NCI-H524 treated with DMSO at 0.1 percent for 48 hours (cell line): Measurements from ENCODE around the gene ZNRD2.

Source experiments
- DNase-seq: peaks from one replicate; lab custom pipeline; 2025; lab: John Stamatoyannopoulos, UW

Gene ZNRD2

DNA sequence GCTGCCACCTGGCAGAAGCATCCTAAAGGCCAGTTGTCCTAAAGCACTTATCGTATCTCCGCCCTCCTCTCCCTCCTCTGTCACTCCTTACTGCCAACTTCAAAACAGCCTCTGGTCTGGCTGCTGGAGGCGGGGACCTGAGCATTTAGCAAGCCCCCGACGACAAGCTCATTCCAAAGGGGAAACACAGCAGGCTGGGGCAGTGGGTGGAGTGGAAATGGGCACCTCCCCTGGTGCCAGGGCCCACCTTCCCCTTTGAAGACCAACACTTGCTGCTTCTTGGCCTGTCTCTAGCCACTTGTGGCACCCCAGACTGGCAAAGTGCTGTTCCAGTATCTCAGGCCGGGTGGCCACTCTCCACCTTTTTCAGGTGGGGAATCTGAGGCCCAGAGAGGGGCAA lies 40.1 kb downstream of the ZNRD2 start:
- DNase-seq: no peak

- no peak for DNase-seq
Observed at GRCh38 chr11:65611028-65611757, 40.9 kb downstream of the ZNRD2 start.

DNA sequence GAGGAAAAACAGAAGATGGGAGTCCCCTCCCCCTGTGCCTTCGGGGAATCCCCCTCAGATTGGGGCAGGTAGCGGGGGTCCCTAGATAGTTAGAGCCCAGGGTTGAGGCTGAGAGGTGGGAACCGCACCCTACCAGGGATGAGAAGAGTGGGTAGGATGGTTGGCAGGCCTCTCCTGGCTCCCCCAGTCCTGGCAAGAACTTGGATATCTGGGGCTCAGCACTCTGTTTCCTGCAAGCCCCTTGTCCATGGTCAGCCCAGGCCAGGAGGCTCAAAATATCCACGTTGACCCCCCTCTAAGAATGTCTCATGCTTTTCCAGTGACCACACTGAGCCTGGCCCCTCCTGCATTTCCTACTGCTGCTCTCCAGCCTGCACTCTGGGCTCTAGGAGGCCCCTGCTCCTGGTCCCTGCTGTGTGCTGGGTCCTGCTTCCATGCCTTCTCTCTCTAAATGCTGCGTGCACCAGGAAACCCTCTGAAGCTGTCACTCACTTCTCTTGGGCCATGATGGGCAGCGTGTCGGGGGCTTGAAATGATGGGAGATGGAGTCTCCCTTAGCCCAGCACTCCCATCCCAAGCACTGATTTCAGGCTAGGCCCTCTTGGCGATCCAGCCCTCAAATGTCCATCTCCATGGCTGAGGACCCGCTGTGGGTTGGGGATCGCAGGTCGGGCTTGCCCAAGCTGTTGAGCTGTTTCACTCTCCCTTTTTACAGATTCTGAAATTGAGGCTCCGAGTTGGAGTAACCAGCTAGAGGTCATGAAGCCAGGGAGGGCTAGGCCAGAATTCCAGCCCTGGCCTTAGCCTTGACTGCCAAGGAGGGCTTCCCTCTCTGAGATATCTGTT lies 41.7 kb downstream of the ZNRD2 start:
- no peak for DNase-seq

- no peak for DNase-seq
Observed at GRCh38 chr11:65612691-65613090, 42.4 kb downstream of the ZNRD2 start.

- DNase-seq: no peak
Observed at GRCh38 chr11:65613091-65613928, 43.0 kb downstream of the ZNRD2 start.

DNA sequence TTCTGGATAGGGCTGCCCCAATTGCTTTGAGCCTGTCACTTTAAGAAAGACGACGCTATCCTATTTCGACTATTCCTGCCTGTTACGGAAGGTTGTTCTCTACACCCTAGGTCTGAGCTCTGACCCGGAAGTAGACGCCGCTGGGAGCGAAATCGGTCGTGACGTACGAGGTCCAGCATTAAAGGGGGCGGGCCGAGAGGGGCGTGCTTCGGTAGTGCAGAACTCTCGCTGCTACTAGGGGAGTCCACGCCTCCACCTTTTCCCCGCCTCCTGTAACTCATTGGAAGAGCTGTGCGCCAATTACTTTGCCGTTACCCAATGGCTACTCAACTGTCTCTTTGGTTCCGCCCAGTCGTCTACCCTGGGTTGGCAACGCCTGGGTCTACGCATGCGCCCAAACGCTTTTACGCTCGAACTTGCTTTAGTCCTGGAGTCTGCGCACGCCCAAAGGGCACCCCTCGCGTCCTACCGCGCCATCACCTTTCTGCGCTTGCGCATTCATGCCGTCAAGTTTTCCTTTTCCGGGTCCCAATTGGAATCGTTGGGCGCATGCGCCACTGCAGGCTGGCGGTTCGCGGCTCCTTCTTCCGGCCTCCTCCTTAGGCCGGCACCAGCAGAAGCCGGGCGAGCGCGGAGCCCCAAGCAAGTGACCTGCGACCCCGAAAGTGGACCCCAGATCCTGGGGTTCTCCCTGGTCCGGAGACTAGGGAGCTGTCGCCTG lies 45.1 kb downstream of the ZNRD2 start, which contains the start of gene PCNX3:
Gene PCNX3, plus strand, starts transcription at position 548 of the 721 bp plus-strand sequence. CDS start 536 bp downstream, outside the sequence.
- DNase-seq: peak; percentile 98

DNA sequence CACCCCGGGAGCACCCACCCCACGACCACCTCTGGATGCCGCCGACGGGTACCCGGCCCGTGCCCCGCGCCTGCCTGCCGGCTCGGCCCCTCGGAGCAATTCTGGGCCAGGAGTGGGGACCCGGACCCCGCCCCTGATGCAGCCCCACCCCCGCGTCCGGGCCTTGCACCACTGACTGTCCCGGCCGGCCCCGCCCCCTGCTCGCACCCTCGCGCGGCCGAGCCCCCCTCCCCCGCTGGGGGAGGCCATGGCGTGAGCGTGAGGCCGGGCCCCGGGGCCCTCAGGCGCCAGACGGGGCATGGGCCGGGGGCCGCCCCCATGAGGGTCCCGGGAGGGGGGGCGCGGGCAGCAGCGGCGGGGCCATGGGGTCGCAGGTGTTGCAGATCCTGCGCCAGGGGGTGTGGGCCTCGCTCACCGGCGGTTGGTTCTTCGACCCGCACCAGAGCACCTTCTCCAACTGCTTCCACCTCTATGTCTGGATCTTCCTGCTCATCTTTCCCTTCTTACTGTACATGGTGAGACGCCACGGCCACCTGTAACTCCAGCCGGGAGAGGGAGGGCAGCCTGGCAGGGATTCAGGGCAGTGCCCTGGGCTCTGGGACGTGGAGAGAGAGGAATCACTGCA lies 45.8 kb downstream of the ZNRD2 start:
- DNase-seq: no peak

DNA sequence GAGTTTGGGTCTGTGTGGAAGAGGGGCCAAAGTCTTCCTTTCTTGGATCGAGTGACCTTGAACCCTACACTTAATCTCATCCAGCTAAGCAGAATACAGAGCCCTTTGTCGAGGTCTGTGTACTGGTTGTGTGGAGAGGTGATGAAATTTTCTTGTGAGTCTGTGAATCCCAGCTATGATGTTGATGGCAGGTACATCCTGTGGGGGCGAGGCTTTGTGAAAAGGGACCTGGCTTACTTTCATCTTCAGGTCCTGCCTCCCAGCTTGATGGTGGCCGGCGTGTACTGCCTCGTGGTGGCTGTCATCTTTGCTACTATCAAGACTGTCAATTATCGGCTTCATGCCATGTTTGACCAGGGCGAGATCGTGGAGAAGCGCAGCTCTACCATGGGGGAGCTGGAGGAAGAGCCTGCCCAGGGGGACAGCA lies 46.3 kb downstream of the ZNRD2 start:
- DNase-seq: no peak

- DNase-seq: no peak
Observed at GRCh38 chr11:65617136-65617850, 47.0 kb downstream of the ZNRD2 start.

DNA sequence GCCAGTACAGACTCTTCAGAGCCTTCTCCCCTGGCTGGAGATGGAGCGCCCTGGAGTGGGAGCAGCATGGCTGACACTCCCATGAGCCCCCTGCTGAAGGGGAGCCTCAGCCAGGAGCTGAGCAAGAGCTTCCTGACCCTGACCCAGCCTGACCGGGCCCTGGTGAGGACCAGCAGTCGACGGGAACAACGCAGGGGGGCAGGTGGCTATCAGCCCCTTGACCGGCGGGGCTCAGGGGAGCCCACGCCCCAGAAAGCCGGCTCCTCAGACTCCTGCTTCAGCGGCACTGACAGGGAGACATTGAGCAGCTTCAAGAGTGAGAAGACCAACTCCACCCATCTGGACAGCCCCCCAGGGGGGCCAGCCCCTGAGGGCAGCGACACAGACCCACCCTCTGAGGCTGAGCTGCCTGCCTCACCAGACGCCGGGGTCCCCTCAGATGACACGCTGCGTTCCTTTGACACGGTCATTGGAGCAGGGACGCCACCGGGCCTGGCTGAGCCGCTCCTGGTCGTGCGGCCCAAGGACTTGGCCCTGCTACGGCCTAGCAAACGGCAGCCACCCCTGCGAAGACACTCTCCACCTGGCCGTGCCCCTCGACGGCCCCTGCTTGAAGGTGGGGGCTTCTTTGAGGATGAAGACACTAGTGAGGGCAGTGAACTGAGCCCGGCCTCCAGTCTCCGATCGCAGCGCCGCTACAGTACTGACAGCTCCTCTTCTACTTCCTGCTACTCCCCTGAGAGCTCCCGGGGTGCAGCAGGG lies 47.9 kb downstream of the ZNRD2 start:
- no peak for DNase-seq

DNA sequence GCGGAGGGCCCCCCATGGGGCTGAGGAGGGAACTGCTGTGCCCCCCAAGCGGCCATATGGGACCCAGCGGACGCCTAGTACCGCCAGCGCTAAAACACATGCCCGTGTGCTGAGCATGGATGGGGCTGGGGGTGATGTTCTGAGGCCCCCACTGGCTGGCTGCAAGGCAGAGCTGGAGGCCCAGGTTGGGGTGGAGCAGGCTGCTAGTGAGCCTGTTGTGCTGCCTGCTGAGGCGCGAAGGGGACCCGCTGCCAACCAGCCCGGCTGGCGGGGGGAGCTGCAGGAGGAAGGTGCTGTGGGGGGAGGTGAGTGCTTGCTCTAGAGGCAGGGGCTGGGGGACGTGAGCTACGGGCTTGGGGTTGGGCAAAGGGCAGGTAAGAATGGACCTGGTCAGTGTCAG lies 48.5 kb downstream of the ZNRD2 start:
- DNase-seq: no peak

DNA sequence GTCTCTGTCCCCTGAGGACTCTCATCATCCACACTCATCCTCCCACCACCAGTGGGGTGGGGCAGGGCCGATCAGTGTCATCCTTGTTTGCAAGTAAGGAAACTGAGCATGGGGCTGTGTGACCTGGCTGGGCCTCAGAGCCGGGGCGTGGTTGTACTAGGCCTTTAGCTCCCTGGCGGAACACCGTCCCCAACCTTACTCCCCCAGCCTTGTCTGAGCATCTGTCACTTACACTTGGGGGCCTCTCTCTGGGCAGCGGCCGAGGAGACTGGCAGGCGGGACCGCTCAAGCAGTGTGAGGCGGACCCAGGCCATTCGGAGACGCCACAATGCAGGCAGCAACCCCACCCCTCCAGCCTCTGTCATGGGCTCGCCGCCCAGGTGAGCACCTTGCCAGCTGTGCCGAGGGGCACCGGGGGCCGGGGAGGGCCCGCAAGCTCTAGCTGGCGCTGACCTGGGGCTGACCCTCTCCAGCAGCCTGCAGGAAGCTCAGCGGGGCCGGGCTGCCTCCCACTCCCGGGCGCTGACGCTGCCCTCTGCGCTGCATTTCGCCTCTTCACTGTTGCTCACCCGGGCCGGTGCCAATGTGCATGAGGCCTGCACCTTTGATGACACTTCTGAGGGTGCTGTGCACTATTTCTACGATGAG lies 49.1 kb downstream of the ZNRD2 start:
- no peak for DNase-seq

- DNase-seq: no peak
Observed at GRCh38 chr11:65620666-65621065, 50.4 kb downstream of the ZNRD2 start.

DNA sequence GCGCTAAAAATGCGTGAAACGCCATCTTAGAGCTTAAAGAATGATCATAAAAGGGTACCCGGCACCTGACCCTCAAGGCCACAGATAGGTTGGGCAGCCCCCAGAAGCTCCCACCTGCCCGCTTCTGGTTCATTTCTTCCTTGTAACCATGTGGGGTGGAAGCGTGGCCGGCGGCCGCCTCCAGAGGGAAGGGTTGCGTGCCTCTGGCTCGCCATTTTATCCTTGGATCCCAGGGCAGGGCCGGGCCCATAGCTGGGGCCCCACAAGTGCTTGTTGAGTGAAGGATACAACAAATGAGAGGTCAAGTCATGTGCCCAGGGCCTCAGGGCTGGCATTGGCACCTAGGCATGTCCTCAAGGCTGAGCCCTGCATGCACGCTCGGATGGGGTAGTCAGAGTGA lies 51.2 kb downstream of the ZNRD2 start:
- no peak for DNase-seq
